GM21515 (cell line): ENCODE results near the gene RNF182.
"Not testable (repeated sequence)": the region's sequence is repeated elsewhere in the genome, so short reads cannot be mapped to it uniquely, and the experiment has no call there.

ENCODE experiments used
- ATAC-seq: cut with Tn5 transposase; IDR thresholded peaks from one replicate; pipeline ENCODE4 v1.9.1; 2021; ENCODE audit not compliant: unreplicated experiment

Gene RNF182

GRCh38 chr6:13993416-13993815 lies 68.7 kb downstream of the RNF182 start:
- ATAC-seq: no peak

- ATAC-seq: no peak
Observed at GRCh38 chr6:13998356-13998755, 73.6 kb downstream of the RNF182 start.

- no peak for ATAC-seq
Observed at GRCh38 chr6:14000901-14001300, 76.1 kb downstream of the RNF182 start.

DNA sequence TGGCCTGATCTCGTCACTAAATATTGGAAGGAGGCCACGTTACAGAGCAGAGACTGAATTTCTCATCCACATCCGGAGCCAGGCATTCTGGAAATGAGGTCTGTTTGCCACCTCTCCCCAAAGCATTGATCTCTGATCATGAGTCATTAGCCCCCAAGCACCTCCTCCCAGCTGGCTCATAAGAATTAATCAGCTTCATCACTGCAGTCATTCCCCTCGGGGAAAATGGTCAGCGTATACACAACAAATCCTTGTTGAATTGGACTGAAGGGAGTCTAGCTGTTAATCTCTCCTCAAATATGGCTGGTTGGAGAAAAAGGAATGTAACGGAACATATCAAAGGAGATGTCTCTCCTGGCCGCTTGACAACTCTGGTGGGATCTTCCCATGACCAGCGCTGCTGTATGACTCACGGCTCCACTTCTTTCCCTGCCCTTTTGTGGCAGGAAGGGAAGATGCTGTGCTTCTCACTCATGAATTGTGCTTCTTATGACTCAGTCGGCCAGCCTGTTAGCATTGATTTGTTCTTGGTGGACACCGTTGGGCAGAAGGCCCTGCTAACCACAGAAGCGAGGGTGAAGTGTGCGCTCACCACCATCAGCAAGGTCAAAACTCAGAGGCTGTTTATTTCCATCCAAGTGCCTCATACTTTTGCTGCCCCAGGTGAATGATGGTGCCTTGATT lies 76.7 kb downstream of the RNF182 start:
- ATAC-seq: no peak

GRCh38 chr6:14002176-14002947 lies 77.6 kb downstream of the RNF182 start:
- no peak for ATAC-seq

DNA sequence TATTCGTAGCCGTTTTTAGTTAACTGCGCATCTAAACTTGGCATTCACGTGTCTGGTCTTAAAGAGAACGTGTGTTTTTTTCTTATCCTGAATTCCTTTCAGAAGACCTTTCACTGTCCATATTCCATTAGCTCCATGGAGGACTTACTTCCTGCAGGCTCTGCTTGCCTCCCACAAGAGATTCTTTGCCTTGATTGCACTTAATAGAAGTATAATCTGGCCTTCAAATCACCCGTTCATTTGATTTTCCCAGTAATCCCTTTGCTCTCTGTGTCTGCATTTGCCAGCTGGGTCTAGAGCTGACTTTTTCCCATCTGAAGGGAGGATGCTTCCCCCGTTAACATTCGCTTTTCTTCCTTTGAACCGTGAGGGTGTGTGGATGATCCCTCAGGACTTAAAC lies 79.5 kb downstream of the RNF182 start:
- no peak for ATAC-seq

- ATAC-seq: no peak
Observed at GRCh38 chr6:14008809-14009208, 84.1 kb downstream of the RNF182 start.

DNA sequence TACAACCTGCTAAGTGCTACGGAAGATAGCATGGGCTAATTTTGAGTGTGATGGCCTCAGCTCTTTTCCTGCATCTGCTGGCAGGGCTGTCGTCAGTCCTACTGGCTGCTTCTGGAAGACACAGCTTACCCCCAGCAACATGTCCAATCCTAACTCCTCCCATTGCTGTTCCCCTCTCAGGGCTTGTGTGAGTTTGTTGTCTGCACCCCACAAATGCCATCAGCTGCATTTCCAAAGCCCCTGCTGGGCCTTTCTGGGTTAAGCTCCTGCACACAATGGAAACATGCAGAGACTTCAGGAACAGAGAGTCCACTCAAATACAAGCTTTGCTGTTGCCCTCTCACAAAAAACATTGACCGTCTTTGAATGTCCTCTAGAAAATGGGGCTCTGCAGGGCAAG lies 84.7 kb downstream of the RNF182 start:
- ATAC-seq: no peak

- no peak for ATAC-seq
Observed at GRCh38 chr6:14010275-14010674, 85.5 kb downstream of the RNF182 start.

DNA sequence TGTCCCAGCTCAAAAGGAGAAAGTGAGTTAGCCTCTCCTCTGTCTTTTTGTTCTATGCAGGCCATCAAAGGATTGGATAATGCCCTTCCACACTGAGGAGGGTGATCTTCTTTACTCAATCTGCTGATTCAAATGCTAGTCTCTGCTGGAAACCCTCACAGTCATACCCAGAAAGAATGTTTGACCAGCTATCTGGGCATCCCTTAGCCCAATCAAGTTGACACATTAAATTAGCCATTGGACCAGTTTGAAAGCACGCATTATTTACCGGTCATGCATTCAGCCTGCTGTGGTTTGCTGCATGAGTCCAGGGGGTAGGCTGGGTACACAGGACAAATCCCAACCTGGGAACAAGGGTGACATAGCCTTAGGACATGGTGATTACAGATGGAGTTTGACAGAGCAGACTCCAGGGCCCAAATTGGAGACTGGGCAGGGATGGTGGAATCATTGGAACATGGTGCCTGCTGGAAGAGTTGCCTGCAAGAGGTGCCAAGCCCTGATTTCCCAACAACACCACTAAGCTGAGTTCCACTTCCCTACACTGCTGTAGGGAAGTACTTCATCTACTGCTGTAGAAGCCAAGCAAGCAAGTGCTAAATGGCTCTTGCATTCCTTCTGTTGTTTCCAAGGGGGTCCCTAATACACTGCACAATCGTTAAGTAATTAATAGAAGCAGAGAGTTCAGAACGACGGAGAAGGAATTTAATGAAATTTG lies 87.7 kb downstream of the RNF182 start:
- no peak for ATAC-seq

- ATAC-seq: no peak
Observed at GRCh38 chr6:14015964-14016363, 91.2 kb downstream of the RNF182 start.

GRCh38 chr6:14016432-14016831 lies 91.7 kb downstream of the RNF182 start:
- no peak for ATAC-seq

DNA sequence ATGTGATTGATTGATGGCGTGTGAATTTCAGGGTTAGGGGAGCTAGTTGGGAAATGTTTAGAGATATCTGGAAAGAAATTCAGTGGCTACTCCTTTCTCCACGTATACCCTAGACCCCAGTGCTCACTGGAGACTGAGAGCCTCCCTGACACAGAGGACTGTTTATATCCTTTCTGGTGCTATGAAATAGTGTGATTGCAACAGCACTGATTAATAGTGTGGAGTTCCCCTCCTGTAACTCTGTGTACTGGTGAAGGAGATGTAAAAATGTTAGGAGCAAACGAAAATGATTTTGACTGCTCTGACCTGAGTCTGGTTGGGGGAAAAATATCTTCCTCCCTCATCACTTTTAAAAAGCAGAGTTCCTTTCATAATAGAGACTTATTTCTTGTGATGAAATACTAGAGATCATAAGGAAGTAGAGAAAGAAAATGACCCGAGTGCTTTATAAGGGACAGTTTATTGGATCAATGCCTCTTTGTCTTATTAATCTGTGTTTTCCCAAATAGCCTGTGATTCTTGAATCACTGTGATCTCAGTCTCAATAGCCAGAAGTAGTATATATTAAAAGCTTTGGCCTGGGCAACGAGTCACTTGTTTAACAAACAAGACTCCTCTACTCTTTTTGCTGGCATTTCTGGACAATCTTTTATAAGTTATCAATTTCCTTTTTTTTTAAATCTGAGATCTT lies 92.3 kb downstream of the RNF182 start:
- no peak for ATAC-seq

DNA sequence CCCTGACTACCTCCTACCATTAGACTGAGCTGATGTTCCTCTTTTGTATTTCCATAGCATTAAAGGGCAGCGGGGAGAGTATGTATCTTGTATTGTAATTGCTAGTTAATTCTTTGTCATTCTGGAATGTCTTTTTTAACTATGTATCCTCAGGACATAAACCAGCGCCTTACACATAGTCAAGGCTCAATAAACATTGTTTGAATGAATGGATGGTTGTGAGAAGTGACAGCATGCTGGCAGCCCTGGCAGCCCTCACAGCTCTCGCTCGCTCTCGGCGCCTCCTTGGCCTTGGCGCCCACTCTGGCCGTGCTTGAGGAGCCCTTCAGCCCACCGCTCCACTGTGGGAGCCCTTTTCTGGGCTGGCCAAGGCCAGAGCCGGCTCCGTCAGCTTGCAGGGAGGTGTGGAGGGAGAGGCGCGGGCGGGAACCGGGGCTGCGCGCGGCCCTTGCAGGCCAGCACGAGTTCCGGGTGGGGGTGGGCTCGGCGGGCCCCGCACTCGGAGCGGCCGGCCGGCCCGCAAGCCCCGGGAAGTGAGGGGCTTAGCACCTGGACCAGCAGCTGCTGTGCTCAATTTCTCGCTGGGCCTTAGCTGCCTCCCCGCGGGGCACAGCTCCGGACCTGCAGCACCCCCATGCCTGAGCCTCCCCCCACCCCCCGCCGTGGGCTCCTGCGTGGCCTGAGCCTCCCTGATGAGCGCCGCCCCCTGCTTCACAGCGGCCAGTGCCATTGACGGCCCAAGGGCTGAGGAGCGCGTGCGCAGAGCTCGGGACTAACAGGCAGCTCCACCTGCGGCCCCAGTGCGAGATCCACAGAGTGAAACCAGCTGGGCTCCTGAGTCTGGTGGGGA lies 93.1 kb downstream of the RNF182 start:
- no peak for ATAC-seq

DNA sequence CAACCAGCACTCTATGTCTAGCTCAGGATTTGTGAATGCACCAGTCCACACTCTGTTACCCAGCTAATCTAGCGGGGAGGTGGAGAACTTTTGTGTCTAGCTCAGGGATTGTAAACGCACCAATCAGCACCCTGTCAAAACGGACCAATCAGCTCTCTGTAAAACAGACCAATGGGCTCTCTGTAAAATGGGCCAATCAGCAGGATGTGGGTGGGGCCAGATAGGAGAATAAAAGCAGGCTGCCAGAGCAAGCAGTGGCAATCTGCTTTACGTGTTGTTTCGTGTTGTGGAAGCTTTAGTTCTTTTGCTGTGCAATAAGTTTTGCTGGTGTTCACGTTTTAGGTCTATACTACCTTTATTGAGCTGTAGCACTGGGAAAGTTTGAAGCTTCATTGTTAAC lies 93.8 kb downstream of the RNF182 start:
- ATAC-seq: not testable (repeated sequence)

DNA sequence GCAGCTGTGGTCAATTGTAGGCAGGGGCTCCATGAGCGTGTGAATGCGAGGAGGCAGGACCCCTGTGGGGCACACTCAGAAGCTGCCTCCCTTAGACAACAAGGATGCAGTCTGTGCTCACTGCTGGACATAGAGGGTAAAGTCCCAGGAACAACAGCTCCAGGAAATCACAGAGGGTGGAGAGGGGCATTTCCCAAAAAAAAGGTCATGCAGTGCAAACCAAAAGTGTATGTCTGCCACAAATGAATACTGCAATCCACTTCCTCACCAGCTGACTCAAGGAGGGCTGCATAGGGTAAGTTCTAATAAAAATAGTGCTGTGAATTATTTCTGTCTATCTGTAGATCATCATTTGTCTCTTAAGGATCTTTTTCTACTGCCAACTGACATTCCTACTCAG lies 95.8 kb downstream of the RNF182 start:
- no peak for ATAC-seq

DNA sequence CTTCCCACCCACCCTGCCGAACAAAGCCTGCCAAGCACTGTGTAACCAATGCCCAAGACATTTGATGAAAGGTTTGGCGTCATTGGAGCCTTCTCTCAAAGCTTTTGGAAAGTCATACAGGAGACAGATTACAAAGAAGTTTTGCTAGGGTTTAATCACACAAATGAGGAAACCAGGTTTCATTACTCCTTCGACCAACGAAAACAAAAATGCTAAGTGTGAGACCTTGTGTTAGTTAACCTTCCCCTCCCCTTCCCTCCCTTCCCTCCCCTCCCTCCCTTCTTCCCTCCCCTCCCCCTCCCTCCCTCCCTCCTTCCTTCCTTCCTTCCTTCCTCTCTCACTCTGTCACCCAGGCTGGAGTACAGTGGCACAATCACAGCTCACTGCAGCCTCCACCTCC lies 96.7 kb downstream of the RNF182 start:
- ATAC-seq: no peak

DNA sequence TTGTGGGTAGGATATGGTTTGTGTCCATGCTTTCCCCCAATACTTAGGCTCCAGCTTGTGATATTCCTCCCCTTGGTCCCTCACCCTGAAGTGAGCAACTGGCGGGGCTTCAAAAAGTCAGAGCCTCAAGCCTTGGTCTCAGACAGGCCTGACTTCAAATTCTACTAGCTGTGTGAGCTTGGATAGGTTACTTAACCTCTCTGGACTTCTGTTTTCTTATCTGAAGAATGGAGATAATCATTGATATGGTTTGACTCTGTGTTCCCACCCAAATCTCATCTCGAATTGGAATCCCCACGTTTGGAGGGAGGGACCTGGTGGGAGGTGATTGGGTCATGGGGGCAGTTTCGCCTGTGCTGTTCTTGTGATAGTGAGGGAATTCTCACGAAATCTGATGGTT lies 97.9 kb downstream of the RNF182 start:
- ATAC-seq: no peak

GRCh38 chr6:14023855-14024254 lies 99.1 kb downstream of the RNF182 start:
- ATAC-seq: no peak

DNA sequence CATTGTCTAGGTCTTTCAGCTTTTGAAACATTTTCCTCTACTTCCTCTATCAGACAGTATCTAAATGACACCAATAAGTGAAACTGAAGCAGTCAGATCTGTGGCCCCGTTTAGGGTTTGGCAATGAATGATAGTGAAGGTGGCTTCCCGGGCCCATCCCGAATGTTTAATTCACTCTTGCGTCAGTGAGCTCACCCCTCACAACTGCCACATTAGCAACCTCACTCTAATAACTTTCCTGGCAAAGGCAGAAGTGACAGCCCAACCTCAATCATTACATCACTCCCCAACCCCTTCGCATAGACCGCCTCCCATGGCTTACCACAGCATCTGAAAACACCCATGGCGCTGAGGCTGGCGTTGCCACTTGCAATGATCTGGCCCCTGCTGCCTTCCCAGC lies 100.4 kb downstream of the RNF182 start:
- ATAC-seq: no peak
